Nephron progenitor cell (in vitro differentiated cells): ENCODE measurements around the gene MAPK12.

ENCODE experiments used
- DNase-seq: peaks from one replicate; pipeline ENCODE4 v3.0.0; 2021
- H3K27ac Mint-ChIP-seq: 2 replicates; pipeline ENCODE4 v1.8.0; 2021; ENCODE audit warnings: mild to moderate bottlenecking, moderate library complexity, mixed read lengths
- H3K27me3 Mint-ChIP-seq: 2 replicates; pipeline ENCODE4 v1.8.0; 2021; ENCODE audit warnings: mild to moderate bottlenecking, low read depth, mixed read lengths; ENCODE audit not compliant: poor library complexity
- H3K36me3 Mint-ChIP-seq: 2 replicates; pipeline ENCODE4 v1.8.0; 2021; ENCODE audit warnings: low read depth, mixed read lengths
- H3K4me1 Mint-ChIP-seq: 2 replicates; pipeline ENCODE4 v1.8.0; 2021; ENCODE audit warnings: mixed read lengths
- H3K4me3 Mint-ChIP-seq: 2 replicates; pipeline ENCODE4 v1.8.0; 2021; ENCODE audit warnings: mild to moderate bottlenecking, moderate library complexity, mixed read lengths
- H3K9me3 Mint-ChIP-seq: 2 replicates; pipeline ENCODE4 v1.8.0; 2021; ENCODE audit warnings: mild to moderate bottlenecking, moderate library complexity, mixed read lengths
- TF ChIP-seq, protein P1 (sequence below): fragments of 200-600 bp; sonication (generic); IDR thresholded peaks from 2 replicates; pipeline ENCODE4 v1.5.0; 2021; ENCODE audit warnings: antibody characterized with exemption

The MAPK12 gene

DNA sequence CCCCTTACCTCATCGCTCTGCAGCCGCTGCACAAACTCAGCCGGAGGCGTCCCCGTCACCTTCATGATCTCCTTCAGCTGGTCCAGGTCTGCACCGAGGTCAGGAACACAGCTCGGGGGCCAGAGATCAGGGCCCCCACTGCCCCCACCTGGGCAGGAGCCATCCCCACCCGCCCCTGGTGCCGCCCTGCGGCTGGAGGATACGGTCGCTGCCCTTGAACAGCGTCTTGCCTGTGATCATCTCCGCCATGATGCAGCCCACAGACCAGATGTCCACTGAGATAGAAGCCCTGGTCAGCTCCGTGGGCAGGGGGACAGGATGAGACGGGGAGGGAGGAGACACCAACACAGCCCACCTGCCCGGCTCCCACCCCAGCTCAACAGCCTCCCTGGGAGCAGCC lies 5.9 kb downstream of the MAPK12 start:
- no peak overlapping the region for H3K27ac Mint-ChIP-seq
- peaks cover 21% of the 10 kb centered on the region for H3K4me1 Mint-ChIP-seq
- H3K4me3 Mint-ChIP-seq = no peak overlapping the region
- no peaks in the 10 kb centered on the region for H3K36me3 Mint-ChIP-seq
- DNase-seq = no peak
- TF ChIP-seq, protein P1, sequence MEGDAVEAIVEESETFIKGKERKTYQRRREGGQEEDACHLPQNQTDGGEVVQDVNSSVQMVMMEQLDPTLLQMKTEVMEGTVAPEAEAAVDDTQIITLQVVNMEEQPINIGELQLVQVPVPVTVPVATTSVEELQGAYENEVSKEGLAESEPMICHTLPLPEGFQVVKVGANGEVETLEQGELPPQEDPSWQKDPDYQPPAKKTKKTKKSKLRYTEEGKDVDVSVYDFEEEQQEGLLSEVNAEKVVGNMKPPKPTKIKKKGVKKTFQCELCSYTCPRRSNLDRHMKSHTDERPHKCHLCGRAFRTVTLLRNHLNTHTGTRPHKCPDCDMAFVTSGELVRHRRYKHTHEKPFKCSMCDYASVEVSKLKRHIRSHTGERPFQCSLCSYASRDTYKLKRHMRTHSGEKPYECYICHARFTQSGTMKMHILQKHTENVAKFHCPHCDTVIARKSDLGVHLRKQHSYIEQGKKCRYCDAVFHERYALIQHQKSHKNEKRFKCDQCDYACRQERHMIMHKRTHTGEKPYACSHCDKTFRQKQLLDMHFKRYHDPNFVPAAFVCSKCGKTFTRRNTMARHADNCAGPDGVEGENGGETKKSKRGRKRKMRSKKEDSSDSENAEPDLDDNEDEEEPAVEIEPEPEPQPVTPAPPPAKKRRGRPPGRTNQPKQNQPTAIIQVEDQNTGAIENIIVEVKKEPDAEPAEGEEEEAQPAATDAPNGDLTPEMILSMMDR = no peak
- no peaks in the 10 kb centered on the region for H3K27me3 Mint-ChIP-seq
- no peaks in the 10 kb centered on the region for H3K9me3 Mint-ChIP-seq

- H3K4me3 Mint-ChIP-seq = no peak overlapping the region
- H3K4me1 Mint-ChIP-seq = peaks cover 25% of the 10 kb centered on the region
Measured at GRCh38 chr22:50255099-50255498, 6.4 kb downstream of the MAPK12 start.

DNA sequence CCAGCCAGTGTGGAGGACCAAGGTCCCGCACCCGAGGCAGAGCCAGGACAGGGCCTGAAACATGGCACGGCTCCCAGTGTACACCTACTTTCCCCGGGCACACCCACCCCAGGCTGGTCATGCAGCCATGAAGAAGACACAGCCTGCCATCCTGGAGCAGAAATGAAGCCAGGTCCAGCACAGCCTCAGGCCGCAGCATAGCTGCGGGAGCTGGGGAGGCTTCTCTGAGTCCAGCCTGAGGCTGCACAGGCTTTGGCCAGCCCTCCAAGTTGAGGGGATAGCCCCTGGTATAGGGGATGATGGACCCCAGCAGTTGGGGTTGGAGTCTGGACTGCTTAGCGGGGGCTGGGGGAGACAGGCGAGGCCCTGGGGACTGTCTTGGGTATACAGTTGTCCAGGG lies 7.5 kb downstream of the MAPK12 start:
- H3K36me3 Mint-ChIP-seq = no peaks in the 10 kb centered on the region
- no peak overlapping the region for H3K27ac Mint-ChIP-seq
- H3K4me1 Mint-ChIP-seq = peaks cover 26% of the 10 kb centered on the region
- no peaks in the 10 kb centered on the region for H3K27me3 Mint-ChIP-seq
- TF ChIP-seq, protein P1 = no peak
- H3K4me3 Mint-ChIP-seq = no peak overlapping the region
- H3K9me3 Mint-ChIP-seq = no peaks in the 10 kb centered on the region
- no peak for DNase-seq

More at GRCh38 chr22:50255099-50255498, 6.4 kb downstream of the MAPK12 start:
- H3K9me3 Mint-ChIP-seq = no peaks in the 10 kb centered on the region
- no peaks in the 10 kb centered on the region for H3K36me3 Mint-ChIP-seq
- no peak for DNase-seq
- TF ChIP-seq, protein P1 = no peak
- no peaks in the 10 kb centered on the region for H3K27me3 Mint-ChIP-seq
- no peak overlapping the region for H3K27ac Mint-ChIP-seq

GRCh38 chr22:50253046-50253915 lies 8.2 kb downstream of the MAPK12 start:
- TF ChIP-seq, protein P1 = no peak
- no peaks in the 10 kb centered on the region for H3K36me3 Mint-ChIP-seq
- H3K27ac Mint-ChIP-seq = no peak overlapping the region
- H3K4me1 Mint-ChIP-seq = peaks cover 21% of the 10 kb centered on the region
- DNase-seq = no peak
- H3K27me3 Mint-ChIP-seq = no peaks in the 10 kb centered on the region
- no peaks in the 10 kb centered on the region for H3K9me3 Mint-ChIP-seq
- no peak overlapping the region for H3K4me3 Mint-ChIP-seq

DNA sequence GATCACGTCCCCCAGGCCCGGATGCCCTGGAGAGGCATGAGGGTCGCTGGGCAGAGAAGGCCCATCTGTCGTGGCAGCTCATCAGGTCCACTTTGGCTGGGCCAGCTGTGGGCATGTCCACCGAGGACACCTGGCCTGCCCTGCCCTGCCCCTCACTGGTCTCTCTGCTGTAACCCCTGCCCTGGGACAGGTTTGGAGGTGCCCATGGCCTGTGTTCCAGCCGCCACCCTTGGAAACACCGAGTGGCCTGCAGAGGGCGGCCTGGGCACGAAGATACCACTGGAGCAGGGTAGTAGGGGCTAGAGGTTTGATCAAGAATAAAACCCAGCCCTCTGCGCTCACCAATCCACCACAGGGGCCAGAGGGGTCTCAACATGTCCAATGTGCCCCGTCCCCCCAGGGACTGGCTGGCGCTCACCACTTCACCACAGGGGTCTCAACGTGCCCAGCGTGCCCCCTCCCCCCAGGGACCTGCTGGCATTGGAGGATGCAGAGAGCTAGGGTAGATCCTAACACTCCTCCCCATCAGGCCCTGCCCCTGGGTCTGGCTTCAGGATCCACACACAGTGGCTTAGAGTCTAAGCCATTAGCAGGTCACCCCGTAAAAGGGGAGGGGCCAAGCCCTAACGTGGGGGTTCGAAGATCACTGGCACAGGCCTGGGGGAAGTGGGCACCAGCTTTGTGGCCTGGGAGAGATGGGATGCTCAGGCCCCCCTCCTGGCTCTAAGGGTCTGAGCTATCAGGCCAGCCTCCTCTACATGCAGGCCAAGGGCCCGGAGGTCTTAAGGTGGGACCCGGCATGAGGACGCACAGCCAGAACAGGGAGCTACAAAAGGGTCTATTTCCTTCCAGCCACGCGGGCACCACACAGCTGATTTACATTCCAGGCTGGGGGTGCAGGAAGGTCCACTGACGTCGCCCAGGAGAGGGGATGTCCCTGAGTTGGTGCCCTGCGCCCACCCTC lies 9.1 kb downstream of the MAPK12 start:
- H3K4me3 Mint-ChIP-seq = no peak overlapping the region
- no peaks in the 10 kb centered on the region for H3K36me3 Mint-ChIP-seq
- no peak overlapping the region for H3K27ac Mint-ChIP-seq
- TF ChIP-seq, protein P1 = peak; percentile 41
- DNase-seq = peak; percentile 64
- H3K4me1 Mint-ChIP-seq = peaks cover 19% of the 10 kb centered on the region
- no peaks in the 10 kb centered on the region for H3K9me3 Mint-ChIP-seq
- H3K27me3 Mint-ChIP-seq = no peaks in the 10 kb centered on the region
